Kidney (tissue), 14 donors: Measurements from ENCODE around the gene RANBP1. TPM values are rescaled to one million over a fixed set of nuclear protein-coding genes. Genes with fewer than 3 reads are reported as not detected.

Experiments
- DNase-seq, 5 donors: peaks; one replicate each; pipeline ENCODE4 v3.0.0-alpha.2; 2013 to 2020
- FAIRE-seq: peaks from 2 replicates; lab custom pipeline; 2012; peaks lifted over from hg19 to GRCh38; lab: Jason Lieb, UNC
- H3K27ac ChIP-seq, 2 donors: one replicate each; pipeline ENCODE4 v1.7.0; 2013; ENCODE audit warnings: low read depth in 2 of 2, low read length in 2 of 2, inconsistent platforms in 1 of 2
- H3K27me3 ChIP-seq: one replicate; pipeline ENCODE4 v1.7.1; 2013; ENCODE audit warnings: low read length, inconsistent platforms; ENCODE audit not compliant: control insufficient read depth, insufficient read depth
- H3K36me3 ChIP-seq, 3 donors: one replicate each; pipeline versions ENCODE4 v1.7.0 to v1.7.1; 2013; ENCODE audit warnings: low read length in 3 of 3, control low read depth in 1 of 3, inconsistent platforms in 1 of 3; ENCODE audit not compliant: insufficient read depth in 3 of 3, control insufficient read depth in 2 of 3
- H3K4me1 ChIP-seq, 3 donors: one replicate each; pipeline versions ENCODE4 v1.7.0 to v1.7.1; 2013; ENCODE audit warnings: low read length in 3 of 3, inconsistent platforms in 1 of 3, low read depth in 1 of 3; ENCODE audit not compliant: control insufficient read depth in 2 of 3, insufficient read depth in 2 of 3
- H3K4me3 ChIP-seq, 3 donors: one replicate each; pipeline versions ENCODE4 v1.7.0 to v1.8.1; 2013; ENCODE audit warnings: low read length in 3 of 3, control low read depth in 1 of 3, inconsistent platforms in 1 of 3
- H3K9ac ChIP-seq, 3 donors: one replicate each; pipeline versions ENCODE4 v1.7.0 to v1.7.1; 2013; ENCODE audit warnings: low read length in 3 of 3, control low read depth in 1 of 3, inconsistent platforms in 1 of 3
- H3K9me3 ChIP-seq, 3 donors: one replicate each; pipeline versions ENCODE4 v1.7.0 to v1.7.1; 2013; ENCODE audit warnings: low read length in 3 of 3, control low read depth in 1 of 3, inconsistent platforms in 1 of 3; ENCODE audit not compliant: control insufficient read depth in 2 of 3, insufficient read depth in 1 of 3
- CTCF ChIP-seq: IDR thresholded peaks from 3 replicates; pipeline ENCODE4 v1.5.1; 2012; ENCODE audit warnings: mild to moderate bottlenecking, moderate library complexity, borderline replicate concordance; ENCODE audit not compliant: insufficient read depth; ENCODE audit errors: extremely low read depth
- intact Hi-C: fragments of 100-400 bp; cut with DNase I; formaldehyde crosslinking; loops from one replicate; pipeline ENCODE4 v1.11.1; 2022
- polyA plus RNA-seq: library from polyadenylated mRNA; stranded (reverse); fragments of 350-450 nt; fragmentation: Illumina TruSeq; extraction: RNeasy Lipid Tissue Mini Kit (QIAGEN cat#74804); gene quantifications from one replicate; pipeline ENCODE4 v1.2.3, GENCODE V29; 2014; ENCODE audit warnings: low read depth, low replicate concordance; ENCODE audit not compliant: insufficient read depth
- total RNA-seq: library from RNA; stranded (reverse); fragmentation: NEBNext Ultra II Directional; extraction: Animal tissue kit (Norgen Biotek cat#: 25700); gene quantifications from one replicate; pipeline ENCODE4 v1.2.1, GENCODE V29; 2021
- donor health status: control.
- donor health status: control.
- donor health status: control.
- donor health status: control.
- donor health status: control.
- donor health status: DM: yes; HTN: yes; CAD: no.
- donor health status: Normal renal cell carcinoma (clear cell type).

Gene RANBP1
- total and polyA plus RNA-seq, 2 donors from 2014 or later = 67.2 to 80.5 TPM

GRCh38 chr22:20076627-20077172, 39.2 kb upstream of the RANBP1 start:
- no peak for TF ChIP-seq CTCF
- H3K4me3 ChIP-seq = no peak overlapping the region
- FAIRE-seq = no peak

GRCh38 chr22:20079745-20080444, 36.0 kb upstream of the RANBP1 start, which contains the start of gene DGCR8:
DGCR8 (plus strand) TSS chr22:20080241; CDS start chr22:20085964, 5,723 bp downstream.
- Histone ChIP-seq H3K36me3 (no peaks in the 10 kb centered on the region), H3K27ac (peak within 1 kb of the TSS; percentile 39 to 75), H3K9ac (peak within 1 kb of the TSS; percentile 76 to 98 (median 82)), H3K9me3 (no peaks in the 10 kb centered on the region), H3K4me3 (peak within 1 kb of the TSS; percentile 89 to 98 (median 92)), H3K4me1 (peaks cover 0 to 30% (median 21%) of the 10 kb centered on the region in 3 donors), H3K27me3 (no peaks in the 10 kb centered on the region)
- intact Hi-C loops = no loop called here
- DNase-seq = peak; percentile 96 to 99 (median 97)
- FAIRE-seq = no peak
- no peak for TF ChIP-seq CTCF

More at GRCh38 chr22:20076627-20077172, 39.2 kb upstream of the RANBP1 start:
- Histone ChIP-seq H3K36me3 (no peaks in the 10 kb centered on the region), H3K4me1 (peaks cover 0 to 10% (median 3%) of the 10 kb centered on the region in 3 donors), H3K27ac (no peak overlapping the region), H3K9me3 (no peaks in the 10 kb centered on the region), H3K9ac (no peak overlapping the region), H3K27me3 (no peaks in the 10 kb centered on the region)
- peak in 1 of 5 donors; percentile 12 for DNase-seq
- intact Hi-C loops = no loop called here

- Histone ChIP-seq H3K4me3 (peak overlapping the region; percentile 75 to 98 (median 92)), H3K36me3 (no peaks in the 10 kb centered on the region), H3K4me1 (peaks cover 0 to 30% (median 22%) of the 10 kb centered on the region in 3 donors), H3K27ac (peak overlapping the region; percentile 39 to 75), H3K9ac (peak overlapping the region; percentile 68 to 98 (median 82)), H3K9me3 (no peaks in the 10 kb centered on the region), H3K27me3 (no peaks in the 10 kb centered on the region)
- DNase-seq = peak in 4 of 5 donors; percentile 60 to 88 (median 82)
- no peak for FAIRE-seq
- intact Hi-C loops = no loop called here
- no peak for TF ChIP-seq CTCF
Observed at GRCh38 chr22:20080445-20080775, 35.5 kb upstream of the RANBP1 start.
